Activated CD4-positive, alpha-beta memory T cell treated with anti-CD3 and anti-CD28 coated beads for 36 hours (primary cell): ENCODE measurements around the gene DAD1. TPM values are rescaled to one million over a fixed set of nuclear protein-coding genes. Genes with fewer than 3 reads are reported as not detected.

Experiments used
- CTCF ChIA-PET: fragments of 350-600 bp; sonication (Branson Sonifier 250); formaldehyde crosslinking; loops from one replicate; lab custom pipeline; 2021; ENCODE audit warnings: antibody characterized with exemption, inconsistent platforms; lab: Charles Lee
- POLR2A ChIA-PET: fragments of 350-600 bp; sonication (Branson Sonifier 250); formaldehyde crosslinking; loops from one replicate; lab custom pipeline; 2021; ENCODE audit warnings: antibody characterized with exemption; lab: Charles Lee
- DNase-seq: peaks from one replicate; pipeline ENCODE4 v3.0.0-alpha.2; 2020
- H3K27ac Mint-ChIP-seq: one replicate; pipeline ENCODE4 v1.8.0; 2021; ENCODE audit warnings: mixed read lengths
- H3K27me3 Mint-ChIP-seq: one replicate; pipeline ENCODE4 v1.8.0; 2021; ENCODE audit warnings: mixed read lengths
- H3K36me3 Mint-ChIP-seq: one replicate; pipeline ENCODE4 v1.8.0; 2021; ENCODE audit warnings: mixed read lengths
- H3K4me1 Mint-ChIP-seq: one replicate; pipeline ENCODE4 v1.8.0; 2021; ENCODE audit warnings: low read depth, mixed read lengths
- H3K4me3 Mint-ChIP-seq: one replicate; pipeline ENCODE4 v1.8.0; 2021; ENCODE audit warnings: mild to moderate bottlenecking, mixed read lengths
- H3K9me3 Mint-ChIP-seq: one replicate; pipeline ENCODE4 v1.8.0; 2021; ENCODE audit warnings: mixed read lengths
- intact Hi-C: fragments of 100-400 bp; cut with micrococcal nuclease; formaldehyde crosslinking; loops from one replicate; pipeline ENCODE4 v1.15.1; 2023
- total RNA-seq, 2 experiments: library from RNA; stranded (reverse); gene quantifications; one replicate each; pipeline ENCODE4 v1.2.3, GENCODE V29; 2021

Gene DAD1
- total RNA-seq, 2 experiments from 2014 or later, result 292 to 305 TPM

DNA sequence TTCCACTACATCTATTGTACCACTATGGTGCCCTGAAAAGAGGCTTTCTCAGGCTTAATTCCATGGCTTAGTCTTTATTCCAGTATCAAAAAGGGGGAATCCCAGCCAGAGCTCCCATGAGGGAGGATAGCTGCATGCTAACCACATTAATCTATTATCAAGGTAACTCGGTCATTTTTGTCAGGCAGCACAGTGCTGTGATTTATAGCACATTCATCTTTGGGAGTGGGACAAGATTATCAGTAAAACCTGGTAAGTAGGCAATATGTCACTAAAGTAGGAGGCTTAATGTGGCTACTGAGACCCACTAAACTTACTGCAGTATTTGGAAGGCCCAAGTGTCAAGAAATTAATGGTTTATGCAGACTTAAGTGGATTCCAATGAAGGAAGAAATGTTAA is 58.9 kb downstream of the DAD1 start:
- Mint-ChIP-seq H3K27me3 (no peaks in the 10 kb centered on the region), H3K4me1 (peaks cover 89% of the 10 kb centered on the region), H3K27ac (peak overlapping the region; percentile 99), H3K9me3 (no peaks in the 10 kb centered on the region), H3K36me3 (peaks cover 94% of the 10 kb centered on the region), H3K4me3 (peak overlapping the region; percentile 83)
- ChIA-PET CTCF (interaction anchor here (1.3 to 1.8 kb wide), 2 partner anchors 21 to 26 kb away, joined by 5 read pairs; no protein-coding TSS in a partner anchor), POLR2A (interaction anchor here (1.1 to 12.3 kb wide), 8 partner anchors 10 to 689 kb away, joined by 3 to 584 read pairs (median 74); no protein-coding TSS in a partner anchor)
- intact Hi-C loops, result loop anchor here (2.0 kb wide), 1 partner anchor 19 kb away; no protein-coding TSS in a partner anchor
- DNase-seq, result no peak

DNA sequence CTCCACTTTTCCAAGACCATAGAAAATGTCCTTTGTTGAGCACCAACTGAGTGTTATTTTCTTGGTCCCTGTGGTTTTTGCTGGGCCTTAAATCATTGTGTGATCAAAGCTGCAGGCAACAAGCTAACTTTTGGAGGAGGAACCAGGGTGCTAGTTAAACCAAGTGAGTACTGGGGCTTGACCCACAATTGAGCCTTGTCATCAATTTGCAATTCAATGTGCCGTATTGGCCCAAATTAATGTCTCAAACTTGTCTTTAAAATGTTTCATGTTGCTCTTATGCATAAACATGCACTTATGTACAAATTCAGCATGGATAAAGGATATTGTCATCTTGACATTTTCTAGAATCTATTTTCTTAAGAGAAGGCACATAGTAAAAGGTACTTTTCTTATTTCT is 62.3 kb downstream of the DAD1 start:
- Mint-ChIP-seq H3K36me3 (peaks cover 94% of the 10 kb centered on the region), H3K9me3 (no peaks in the 10 kb centered on the region), H3K27ac (peak overlapping the region; percentile 99), H3K4me1 (peaks cover 85% of the 10 kb centered on the region), H3K27me3 (no peaks in the 10 kb centered on the region), H3K4me3 (peak overlapping the region; percentile 83)
- intact Hi-C loops, result no loop called here
- ChIA-PET POLR2A (interaction anchor here (1.0 to 12.3 kb wide), 9 partner anchors 7 to 789 kb away, joined by 3 to 584 read pairs (median 29); no protein-coding TSS in a partner anchor), CTCF (interaction anchor here (0.7 to 2.5 kb wide), 9 partner anchors 8 to 778 kb away, joined by 3 to 8 read pairs (median 3); no protein-coding TSS in a partner anchor)
- DNase-seq, result no peak

DNA sequence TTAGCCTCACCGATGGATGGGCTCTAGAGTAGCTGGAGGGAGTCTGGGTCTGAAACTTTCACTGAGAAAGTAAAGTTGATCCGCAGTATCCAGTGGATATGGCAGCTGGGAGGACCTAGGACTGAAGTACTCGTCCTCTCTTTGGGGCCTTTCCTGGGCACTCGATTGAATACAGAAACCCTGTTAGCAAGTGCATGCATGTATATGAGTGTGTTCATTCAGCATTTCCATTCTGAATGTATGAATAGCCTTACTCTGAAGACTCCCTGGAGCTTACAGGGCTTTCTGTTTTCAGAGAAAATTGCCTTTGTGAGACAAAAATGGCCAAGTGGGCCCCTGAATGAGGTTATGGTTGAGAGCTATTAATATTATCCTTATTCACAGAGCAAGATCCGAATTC is 62.8 kb downstream of the DAD1 start:
- ChIA-PET CTCF (interaction anchor here (0.8 to 2.5 kb wide), 8 partner anchors 8 to 777 kb away, joined by 3 to 8 read pairs (median 3); no protein-coding TSS in a partner anchor), POLR2A (interaction anchor here (0.9 to 12.3 kb wide), 11 partner anchors 8 to 788 kb away, joined by 3 to 584 read pairs (median 6); no protein-coding TSS in a partner anchor)
- peaks cover 85% of the 10 kb centered on the region for H3K4me1 Mint-ChIP-seq
- H3K27me3 Mint-ChIP-seq, result no peaks in the 10 kb centered on the region
- DNase-seq, result no peak
- H3K27ac Mint-ChIP-seq, result peak overlapping the region; percentile 99
- peak overlapping the region; percentile 83 for H3K4me3 Mint-ChIP-seq
- intact Hi-C loops, result no loop called here
- H3K36me3 Mint-ChIP-seq, result peaks cover 93% of the 10 kb centered on the region
- H3K9me3 Mint-ChIP-seq, result no peaks in the 10 kb centered on the region

DNA sequence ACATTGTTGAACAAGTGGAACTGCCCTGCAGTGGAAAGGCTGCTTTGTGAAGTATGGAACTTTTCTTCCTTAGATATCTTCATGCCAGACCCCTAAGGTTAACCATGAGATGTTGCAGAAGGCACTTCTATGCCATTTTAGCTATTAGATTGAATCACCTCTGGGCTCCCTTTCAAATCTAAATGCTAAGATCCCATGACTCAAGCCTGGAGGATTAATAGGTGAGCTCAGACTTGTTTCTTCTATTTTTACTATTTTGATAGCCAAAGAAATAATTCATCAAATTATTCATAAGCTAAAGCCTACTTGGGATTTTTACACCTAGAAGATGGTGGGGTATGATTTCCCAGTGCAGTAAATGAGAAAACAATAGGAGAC is 64.3 kb downstream of the DAD1 start:
- intact Hi-C loops, result no loop called here
- no peak for DNase-seq
- no peaks in the 10 kb centered on the region for H3K27me3 Mint-ChIP-seq
- H3K27ac Mint-ChIP-seq, result peak overlapping the region; percentile 99
- H3K4me1 Mint-ChIP-seq, result peaks cover 88% of the 10 kb centered on the region
- H3K36me3 Mint-ChIP-seq, result peaks cover 96% of the 10 kb centered on the region
- POLR2A ChIA-PET, result interaction anchor here (0.6 to 12.3 kb wide), 17 partner anchors 9 to 1259 kb away, joined by 3 to 584 read pairs (median 5); no protein-coding TSS in a partner anchor
- no peaks in the 10 kb centered on the region for H3K9me3 Mint-ChIP-seq
- H3K4me3 Mint-ChIP-seq, result peak overlapping the region; percentile 83
- CTCF ChIA-PET, result interaction anchor here (1.0 to 2.5 kb wide), 9 partner anchors 8 to 607 kb away, joined by 3 to 12 read pairs (median 5); no protein-coding TSS in a partner anchor

DNA sequence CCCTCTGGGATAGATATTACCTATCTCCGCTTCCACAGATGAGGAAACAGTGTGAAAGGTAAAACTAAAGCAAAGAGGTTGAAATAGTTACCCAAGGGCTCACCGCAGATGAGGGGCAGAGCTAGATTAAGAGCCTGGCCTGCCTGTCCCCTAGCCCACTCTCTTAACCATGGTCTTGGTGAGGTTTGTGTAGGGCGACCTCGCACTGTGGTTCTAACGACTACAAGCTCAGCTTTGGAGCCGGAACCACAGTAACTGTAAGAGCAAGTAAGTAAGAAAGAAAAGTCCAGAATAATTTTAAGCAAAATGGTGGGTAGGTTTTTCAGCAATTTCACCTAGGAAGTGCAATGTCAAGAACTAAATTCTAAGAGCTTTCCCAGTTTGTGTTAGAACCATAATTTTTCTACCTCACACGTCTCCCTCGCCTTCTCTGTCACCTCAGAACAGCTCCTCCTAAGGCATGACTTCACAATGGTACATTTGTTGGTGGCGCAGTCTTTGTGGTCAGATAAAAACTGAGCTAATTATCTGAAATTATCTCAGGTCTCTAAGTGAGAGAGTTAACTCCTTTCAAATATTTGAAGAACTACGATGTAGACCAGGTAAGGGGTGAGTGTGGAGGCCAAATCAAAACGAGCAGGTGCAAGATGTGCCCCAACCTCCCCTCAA is 64.8 kb downstream of the DAD1 start:
- intact Hi-C loops, result no loop called here
- no peaks in the 10 kb centered on the region for H3K27me3 Mint-ChIP-seq
- H3K4me1 Mint-ChIP-seq, result peaks cover 88% of the 10 kb centered on the region
- ChIA-PET CTCF (interaction anchor here (0.9 to 1.5 kb wide), 9 partner anchors 9 to 606 kb away, joined by 3 to 12 read pairs (median 5); no protein-coding TSS in a partner anchor), POLR2A (interaction anchor here (0.6 to 12.3 kb wide), 16 partner anchors 10 to 678 kb away, joined by 3 to 584 read pairs (median 6); no protein-coding TSS in a partner anchor)
- no peaks in the 10 kb centered on the region for H3K9me3 Mint-ChIP-seq
- peaks cover 96% of the 10 kb centered on the region for H3K36me3 Mint-ChIP-seq
- H3K27ac Mint-ChIP-seq, result peak overlapping the region; percentile 99
- DNase-seq, result no peak
- H3K4me3 Mint-ChIP-seq, result peak overlapping the region; percentile 83

- POLR2A ChIA-PET, result interaction anchor here (0.6 to 26.6 kb wide), 12 partner anchors 6 to 44 kb away, joined by 3 to 584 read pairs (median 4); no protein-coding TSS in a partner anchor
- Mint-ChIP-seq H3K4me3 (peak overlapping the region; percentile 83), H3K9me3 (no peaks in the 10 kb centered on the region), H3K4me1 (peaks cover 85% of the 10 kb centered on the region), H3K36me3 (peaks cover 96% of the 10 kb centered on the region), H3K27me3 (no peaks in the 10 kb centered on the region), H3K27ac (peak overlapping the region; percentile 99)
- intact Hi-C loops, result loop anchor here (2.0 kb wide), 1 partner anchor 42 kb away; no protein-coding TSS in a partner anchor
- CTCF ChIA-PET, result no interaction called here
- no peak for DNase-seq
These were observed 65.7 kb downstream of the DAD1 start for GRCh38 chr14:22523283-22523682.

- H3K36me3 Mint-ChIP-seq, result peaks cover 98% of the 10 kb centered on the region
- peaks cover 88% of the 10 kb centered on the region for H3K4me1 Mint-ChIP-seq
- intact Hi-C loops, result loop anchor here (1.0 to 2.0 kb wide), 2 partner anchors 12 to 42 kb away; no protein-coding TSS in a partner anchor
- no peak for DNase-seq
- no peaks in the 10 kb centered on the region for H3K27me3 Mint-ChIP-seq
- peak overlapping the region; percentile 83 for H3K4me3 Mint-ChIP-seq
- no peaks in the 10 kb centered on the region for H3K9me3 Mint-ChIP-seq
- peak overlapping the region; percentile 99 for H3K27ac Mint-ChIP-seq
- CTCF ChIA-PET, result interaction anchor here (0.9 to 2.2 kb wide), 4 partner anchors 9 to 532 kb away, joined by 3 to 7 read pairs (median 4); no protein-coding TSS in a partner anchor
- POLR2A ChIA-PET, result interaction anchor here (0.6 to 26.6 kb wide), 19 partner anchors 7 to 658 kb away, joined by 3 to 584 read pairs (median 4); no protein-coding TSS in a partner anchor
These were observed 66.5 kb downstream of the DAD1 start for GRCh38 chr14:22522466-22522957.

DNA sequence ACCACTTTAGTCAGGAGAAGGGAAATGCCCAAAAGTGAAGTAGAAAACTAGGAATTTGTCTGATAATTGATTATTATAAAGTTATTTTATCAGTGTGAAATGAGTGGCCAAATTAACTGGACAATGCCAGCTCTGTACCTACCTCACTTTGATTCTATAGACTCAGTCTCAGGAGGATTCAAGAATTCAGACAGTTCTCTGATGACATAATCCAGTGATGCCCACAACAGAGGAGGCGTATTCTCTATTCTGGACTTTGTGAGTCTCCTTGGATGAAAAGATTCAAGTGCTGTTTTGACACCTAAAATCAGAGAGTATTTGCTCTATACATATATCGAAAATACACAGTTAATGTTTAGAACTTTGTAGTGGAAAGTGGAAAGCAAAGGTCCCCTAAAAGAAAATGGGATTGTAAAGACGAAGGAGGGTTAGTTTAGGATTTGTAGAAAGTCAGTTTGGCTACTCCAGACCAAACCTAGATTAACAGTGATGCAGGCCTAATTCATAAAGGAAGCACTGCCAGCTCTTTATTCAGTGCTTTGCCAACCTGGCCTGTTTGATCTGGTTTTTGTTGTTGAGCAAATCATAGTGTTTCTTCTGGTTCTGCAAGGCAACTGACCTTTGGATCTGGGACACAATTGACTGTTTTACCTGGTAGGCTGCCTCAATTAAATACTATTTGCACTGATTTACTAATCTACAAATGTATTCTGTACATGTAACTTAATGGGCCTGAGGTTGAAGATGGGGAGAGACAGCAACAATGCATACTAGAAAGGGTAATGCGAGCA is 67.4 kb downstream of the DAD1 start:
- no peak for DNase-seq
- H3K4me1 Mint-ChIP-seq, result peaks cover 89% of the 10 kb centered on the region
- H3K27ac Mint-ChIP-seq, result peak overlapping the region; percentile 99
- peaks cover 98% of the 10 kb centered on the region for H3K36me3 Mint-ChIP-seq
- POLR2A ChIA-PET, result interaction anchor here (0.5 to 26.6 kb wide), 16 partner anchors 8 to 657 kb away, joined by 3 to 584 read pairs (median 4); no protein-coding TSS in a partner anchor
- H3K27me3 Mint-ChIP-seq, result no peaks in the 10 kb centered on the region
- intact Hi-C loops, result loop anchor here (1.0 to 2.0 kb wide), 3 partner anchors 11 to 43 kb away; no protein-coding TSS in a partner anchor
- no peaks in the 10 kb centered on the region for H3K9me3 Mint-ChIP-seq
- CTCF ChIA-PET, result interaction anchor here (0.9 to 2.2 kb wide), 5 partner anchors 10 to 531 kb away, joined by 3 to 7 read pairs (median 4); no protein-coding TSS in a partner anchor
- H3K4me3 Mint-ChIP-seq, result peak overlapping the region; percentile 83

GRCh38 chr14:22520796-22521195 is 68.2 kb downstream of the DAD1 start:
- no peak for DNase-seq
- peaks cover 98% of the 10 kb centered on the region for H3K36me3 Mint-ChIP-seq
- intact Hi-C loops, result loop anchor here (1.0 kb wide), 1 partner anchor 16 kb away; no protein-coding TSS in a partner anchor
- H3K27me3 Mint-ChIP-seq, result no peaks in the 10 kb centered on the region
- H3K27ac Mint-ChIP-seq, result peak overlapping the region; percentile 99
- H3K4me1 Mint-ChIP-seq, result peaks cover 89% of the 10 kb centered on the region
- CTCF ChIA-PET, result interaction anchor here (1.2 to 2.2 kb wide), 3 partner anchors 11 to 49 kb away, joined by 3 to 7 read pairs (median 4); no protein-coding TSS in a partner anchor
- peak overlapping the region; percentile 83 for H3K4me3 Mint-ChIP-seq
- POLR2A ChIA-PET, result interaction anchor here (0.6 to 26.6 kb wide), 8 partner anchors 9 to 399 kb away, joined by 3 to 639 read pairs (median 12); no protein-coding TSS in a partner anchor
- no peaks in the 10 kb centered on the region for H3K9me3 Mint-ChIP-seq

- peaks cover 97% of the 10 kb centered on the region for H3K36me3 Mint-ChIP-seq
- no peaks in the 10 kb centered on the region for H3K27me3 Mint-ChIP-seq
- H3K27ac Mint-ChIP-seq, result peak overlapping the region; percentile 99
- peak overlapping the region; percentile 83 for H3K4me3 Mint-ChIP-seq
- ChIA-PET CTCF (interaction anchor here (1.2 to 2.2 kb wide), 4 partner anchors 11 to 50 kb away, joined by 3 to 7 read pairs (median 5); no protein-coding TSS in a partner anchor), POLR2A (interaction anchor here (0.6 to 26.6 kb wide), 12 partner anchors 10 to 522 kb away, joined by 3 to 639 read pairs (median 8); no protein-coding TSS in a partner anchor)
- peaks cover 88% of the 10 kb centered on the region for H3K4me1 Mint-ChIP-seq
- intact Hi-C loops, result loop anchor here (1.0 kb wide), 1 partner anchor 11 kb away; no protein-coding TSS in a partner anchor
- DNase-seq, result no peak
- H3K9me3 Mint-ChIP-seq, result no peaks in the 10 kb centered on the region
These were observed 68.9 kb downstream of the DAD1 start for GRCh38 chr14:22519877-22520685.
